GM23248 (cell line): ENCODE results near the gene TMEM266. TPM values are rescaled to one million over a fixed set of nuclear protein-coding genes. Genes with fewer than 3 reads are reported as not detected.

Experiments
- DNase-seq: peaks from one replicate; pipeline ENCODE4 v3.0.0-alpha.2; 2015
- H2AFZ ChIP-seq: fragments of 200-600 bp; sonication (generic); 2 replicates; pipeline ENCODE4 v1.6.1; 2016; ENCODE audit warnings: antibody characterized with exemption
- H3F3A ChIP-seq: fragments of 200-600 bp; sonication (generic); 2 replicates; pipeline ENCODE4 v1.6.1; 2016; ENCODE audit warnings: mild to moderate bottlenecking, antibody characterized with exemption, mixed run types; ENCODE audit not compliant: insufficient read depth
- H3K27ac ChIP-seq: fragments of 200-600 bp; sonication (generic); 2 replicates; pipeline ENCODE4 v1.5.1; 2016; ENCODE audit warnings: mild to moderate bottlenecking
- H3K27me3 ChIP-seq: fragments of 200-600 bp; sonication (generic); replicated peaks from 2 replicates; pipeline ENCODE4 v1.6.1; 2016; ENCODE audit warnings: mild to moderate bottlenecking; ENCODE audit not compliant: insufficient read depth
- H3K36me3 ChIP-seq: fragments of 200-600 bp; sonication (generic); 2 replicates; pipeline ENCODE4 v1.6.1; 2016; ENCODE audit warnings: low read depth, mild to moderate bottlenecking
- H3K4me1 ChIP-seq: fragments of 200-600 bp; sonication (generic); 2 replicates; pipeline ENCODE4 v1.6.1; 2016; ENCODE audit warnings: mild to moderate bottlenecking; ENCODE audit not compliant: insufficient read depth
- H3K4me2 ChIP-seq: fragments of 200-600 bp; sonication (generic); one replicate; pipeline ENCODE4 v1.6.1; 2016; ENCODE audit warnings: mild to moderate bottlenecking; ENCODE audit not compliant: unreplicated experiment
- H3K4me3 ChIP-seq: fragments of 200-600 bp; sonication (generic); 2 replicates; pipeline ENCODE4 v1.5.1; 2016; ENCODE audit warnings: mild to moderate bottlenecking
- H3K79me2 ChIP-seq: fragments of 200-600 bp; sonication (generic); 2 replicates; pipeline ENCODE4 v1.6.1; 2016; ENCODE audit warnings: mild to moderate bottlenecking; ENCODE audit not compliant: insufficient read depth
- H3K9ac ChIP-seq: fragments of 200-600 bp; sonication (generic); 2 replicates; pipeline ENCODE4 v1.6.1; 2016; ENCODE audit warnings: mild to moderate bottlenecking
- H3K9me2 ChIP-seq: fragments of 200-600 bp; sonication (generic); 2 replicates; pipeline ENCODE4 v1.6.1; 2016; ENCODE audit warnings: mixed run types, mild to moderate bottlenecking, moderate library complexity; ENCODE audit not compliant: insufficient read depth
- H3K9me3 ChIP-seq: fragments of 200-600 bp; sonication (generic); one replicate; pipeline ENCODE4 v1.6.1; 2017; ENCODE audit warnings: low read depth
- H4K20me1 ChIP-seq: fragments of 200-600 bp; sonication (generic); 2 replicates; pipeline ENCODE4 v1.6.0; 2016; ENCODE audit not compliant: insufficient read depth
- EZH2 ChIP-seq: fragments of 200-600 bp; sonication (generic); IDR thresholded peaks from 2 replicates; pipeline ENCODE4 v1.6.1; 2018; ENCODE audit warnings: antibody characterized with exemption, mild to moderate bottlenecking; ENCODE audit not compliant: insufficient read depth, poor library complexity, severe bottlenecking
- EZH2phosphoT487 ChIP-seq: fragments of 200-600 bp; sonication (generic); IDR thresholded peaks from 2 replicates; pipeline ENCODE4 v1.6.1; 2018; ENCODE audit warnings: antibody characterized with exemption, moderate library complexity, mild to moderate bottlenecking, low read depth; ENCODE audit not compliant: insufficient read depth
- WGBS, 2 experiments: methylation state at CpG; one replicate each; pipeline ENCODE4 v1.1.6; 2015 to 2017; ENCODE audit warnings: low lambda C conversion rate in 2 of 2, low coverage in 1 of 2; ENCODE audit errors: missing lambda C conversion rate in 2 of 2; 5-methylcytosine and 5-hydroxymethylcytosine counted together
- in situ Hi-C: fragments of 300-500 bp; cut with MboI; formaldehyde crosslinking; loops from 2 replicates; pipeline ENCODE4 v1.15.0; 2020
- polyA plus RNA-seq: library from polyadenylated mRNA; unstranded; fragments of >200 nt; fragmentation: Nextera tagmentation; extraction: Ambion mirVana; gene quantifications from 2 replicates; pipeline ENCODE4 v1.2.1, GENCODE V29; 2016
- total RNA-seq: library from RNA; depleted of rRNA; stranded (reverse); fragments of >200 nt; shearing (Covaris generic); gene quantifications from 2 replicates; pipeline ENCODE4 v1.2.3, GENCODE V29; 2014

The TMEM266 gene
- total and polyA plus RNA-seq, 2 experiments from 2014 or later, result not detected

DNA sequence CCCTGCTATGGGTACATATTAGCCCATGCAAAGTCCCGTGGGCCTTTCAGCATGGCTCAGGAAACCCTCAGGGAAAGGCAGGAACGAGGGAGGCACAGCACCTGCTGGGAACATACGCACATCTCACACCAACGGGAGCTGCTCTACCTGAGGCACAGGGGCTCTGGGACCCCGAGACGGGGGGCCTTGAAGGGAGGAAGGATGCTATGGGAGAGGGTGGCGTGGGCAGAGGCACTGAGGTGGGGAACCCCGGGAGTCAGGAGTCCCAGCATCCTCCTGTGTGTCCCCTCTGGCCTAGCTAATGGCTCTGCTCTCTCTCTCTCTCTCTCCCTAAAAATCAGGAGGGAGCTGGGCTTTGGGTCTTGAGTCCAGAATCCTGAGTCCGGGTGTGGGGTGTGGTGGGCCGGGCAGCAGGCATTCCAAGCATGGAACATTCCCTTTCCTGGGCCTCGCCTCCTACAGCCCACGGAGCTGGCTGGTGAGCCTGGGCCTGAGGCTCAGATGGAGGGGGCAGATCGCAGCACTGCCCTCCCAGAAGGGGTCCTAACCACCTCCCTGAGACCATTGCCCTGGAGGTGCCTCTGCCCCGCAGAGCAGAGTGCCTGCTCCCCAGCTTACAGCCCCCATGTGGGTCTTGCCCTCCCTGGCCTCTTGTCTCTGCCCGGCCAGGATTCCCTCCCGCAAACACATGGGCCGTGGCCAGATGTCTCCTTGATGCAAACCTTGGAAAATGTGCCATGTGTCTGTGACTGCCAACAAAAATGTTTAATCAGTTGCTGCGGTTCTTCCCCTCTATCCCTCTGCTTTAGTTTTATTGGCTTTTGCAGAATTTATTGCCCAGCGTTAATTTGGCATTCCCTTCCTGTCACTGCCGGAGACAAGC lies 101.6 kb downstream of the TMEM266 start:
- no peak overlapping the region for H2AFZ ChIP-seq
- DNase-seq, result no peak
- TF ChIP-seq EZH2 (no peak), EZH2phosphoT487 (no peak)
- no peaks in the 10 kb centered on the region for H3K27me3 ChIP-seq
- no peak overlapping the region for H3K4me2 ChIP-seq
- peaks cover 2% of the 10 kb centered on the region; the same call in 1 of the 2 replicates for H3F3A ChIP-seq
- no peaks in the 10 kb centered on the region for H4K20me1 ChIP-seq
- peaks cover 7% of the 10 kb centered on the region; the same call in 1 of the 2 replicates for H3K4me1 ChIP-seq
- no peaks in the 10 kb centered on the region for H3K9me2 ChIP-seq
- in situ Hi-C loops, result no loop called here
- H3K9me3 ChIP-seq, result no peaks in the 10 kb centered on the region
- no peaks in the 10 kb centered on the region for H3K79me2 ChIP-seq
- 59% methylated on average over 18 to 20 of the region's 20 CpGs for WGBS, 2 experiments
- no peak overlapping the region for H3K4me3 ChIP-seq
- H3K36me3 ChIP-seq, result no peaks in the 10 kb centered on the region
- no peak overlapping the region for H3K9ac ChIP-seq
- H3K27ac ChIP-seq, result no peak overlapping the region

DNA sequence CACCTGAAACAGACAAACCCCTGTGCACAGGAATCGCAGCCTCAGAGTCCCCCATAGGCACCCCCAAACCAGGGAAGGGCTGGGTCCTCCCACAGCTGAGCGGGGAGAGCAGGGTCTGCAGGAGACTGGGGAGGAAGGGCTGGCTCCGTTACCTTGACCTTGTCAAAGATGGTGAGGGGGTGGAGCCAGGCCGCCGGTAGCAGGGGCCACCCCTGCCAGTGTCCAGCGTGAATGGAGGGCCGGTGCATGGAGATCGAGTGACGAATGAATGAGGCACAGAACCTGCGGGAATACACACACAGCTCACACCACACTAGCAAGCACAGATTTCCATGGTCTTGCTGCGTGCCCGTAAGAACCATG lies 102.2 kb downstream of the TMEM266 start:
- Histone ChIP-seq H4K20me1 (no peaks in the 10 kb centered on the region), H3K79me2 (no peaks in the 10 kb centered on the region), H3K27me3 (no peaks in the 10 kb centered on the region), H3F3A (no peaks in the 10 kb centered on the region), H3K9me2 (no peaks in the 10 kb centered on the region), H3K4me1 (peaks cover 7% of the 10 kb centered on the region; the same call in 1 of the 2 replicates), H3K36me3 (no peaks in the 10 kb centered on the region), H3K9me3 (no peaks in the 10 kb centered on the region), H2AFZ (no peak overlapping the region), H3K4me3 (no peak overlapping the region), H3K27ac (no peak overlapping the region), H3K9ac (no peak overlapping the region), H3K4me2 (no peak overlapping the region)
- in situ Hi-C loops, result no loop called here
- DNase-seq, result no peak
- TF ChIP-seq EZH2phosphoT487 (no peak), EZH2 (no peak)
- 91 to 94% methylated on average over 12 of the region's 12 CpGs for WGBS, 2 experiments

GRCh38 chr15:76162784-76163456 lies 103.1 kb downstream of the TMEM266 start:
- WGBS, 2 experiments, result 41 to 48% methylated on average over 9 to 10 of the region's 10 CpGs
- H3K36me3 ChIP-seq, result no peaks in the 10 kb centered on the region
- H3K4me3 ChIP-seq, result no peak overlapping the region
- H3K4me2 ChIP-seq, result no peak overlapping the region
- no peaks in the 10 kb centered on the region for H3K79me2 ChIP-seq
- no peaks in the 10 kb centered on the region for H4K20me1 ChIP-seq
- TF ChIP-seq EZH2 (no peak), EZH2phosphoT487 (no peak)
- H2AFZ ChIP-seq, result peak overlapping the region; percentile 57
- in situ Hi-C loops, result no loop called here
- H3F3A ChIP-seq, result no peaks in the 10 kb centered on the region
- H3K27ac ChIP-seq, result peak overlapping the region; percentile 41
- no peaks in the 10 kb centered on the region for H3K9me3 ChIP-seq
- H3K9me2 ChIP-seq, result no peaks in the 10 kb centered on the region
- no peaks in the 10 kb centered on the region for H3K27me3 ChIP-seq
- peaks cover 7% of the 10 kb centered on the region; the same call in 1 of the 2 replicates for H3K4me1 ChIP-seq
- no peak for DNase-seq
- peak overlapping the region; percentile 54 for H3K9ac ChIP-seq

- Histone ChIP-seq H4K20me1 (no peaks in the 10 kb centered on the region), H3F3A (no peaks in the 10 kb centered on the region), H3K27ac (peak overlapping the region; percentile 41), H3K9me3 (no peaks in the 10 kb centered on the region), H3K4me2 (no peak overlapping the region), H3K4me1 (peaks cover 7% of the 10 kb centered on the region; the same call in 1 of the 2 replicates), H2AFZ (peak overlapping the region; percentile 57), H3K79me2 (no peaks in the 10 kb centered on the region), H3K9ac (peak overlapping the region; percentile 54), H3K4me3 (no peak overlapping the region), H3K27me3 (no peaks in the 10 kb centered on the region), H3K36me3 (no peaks in the 10 kb centered on the region), H3K9me2 (no peaks in the 10 kb centered on the region)
- in situ Hi-C loops, result no loop called here
- DNase-seq, result peak; percentile 92
- no peak for TF ChIP-seq EZH2
- TF ChIP-seq EZH2phosphoT487, result no peak
- 46 to 48% methylated on average over 20 to 21 of the region's 21 CpGs for WGBS, 2 experiments
Measured at GRCh38 chr15:76163457-76164295, 103.9 kb downstream of the TMEM266 start.
